Fibroblast of skin of left quadriceps (primary cell): ENCODE results near the gene TRIP6.
"Not testable (repeated sequence)": the region's sequence is repeated elsewhere in the genome, so short reads cannot be mapped to it uniquely, and the experiment has no call there.

Experiments
- DNase-seq, 2 experiments: peaks; one replicate each; pipeline ENCODE4 v3.0.0-alpha.2; 2013; ENCODE audit warnings: low read depth in 2 of 2

Gene TRIP6

DNA sequence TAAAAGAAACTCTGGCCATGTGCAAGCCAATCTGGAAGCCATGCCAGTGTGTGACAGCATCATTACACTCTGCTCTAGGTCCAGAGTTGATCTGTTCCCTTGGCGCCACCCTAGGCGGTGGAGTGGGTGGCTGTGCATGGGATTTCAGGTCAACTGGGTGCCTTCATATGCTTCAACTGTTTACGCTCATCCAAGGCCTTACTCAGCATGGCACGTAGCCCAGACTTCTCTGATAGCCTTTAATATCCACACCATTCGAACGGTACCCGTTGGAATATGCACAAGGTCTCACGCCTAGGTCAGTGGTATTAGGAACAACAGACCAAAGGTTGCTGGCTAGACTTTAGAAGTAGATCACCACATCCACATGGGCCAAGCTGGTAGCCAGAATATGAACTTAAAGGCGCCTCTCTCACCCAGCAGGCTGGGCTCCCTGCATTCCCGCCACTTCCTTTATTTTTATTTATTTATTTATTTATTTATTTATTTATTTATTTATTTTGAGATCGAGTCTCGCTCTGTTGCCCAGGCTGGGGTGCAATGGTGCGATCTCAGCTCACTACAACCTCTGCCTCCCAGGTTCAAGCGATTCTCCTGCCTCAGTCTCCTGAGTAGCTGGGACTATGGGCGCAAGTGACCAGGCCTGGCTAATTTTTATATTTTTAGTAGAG is 47.2 kb downstream of the TRIP6 start:
- no peak for DNase-seq

DNA sequence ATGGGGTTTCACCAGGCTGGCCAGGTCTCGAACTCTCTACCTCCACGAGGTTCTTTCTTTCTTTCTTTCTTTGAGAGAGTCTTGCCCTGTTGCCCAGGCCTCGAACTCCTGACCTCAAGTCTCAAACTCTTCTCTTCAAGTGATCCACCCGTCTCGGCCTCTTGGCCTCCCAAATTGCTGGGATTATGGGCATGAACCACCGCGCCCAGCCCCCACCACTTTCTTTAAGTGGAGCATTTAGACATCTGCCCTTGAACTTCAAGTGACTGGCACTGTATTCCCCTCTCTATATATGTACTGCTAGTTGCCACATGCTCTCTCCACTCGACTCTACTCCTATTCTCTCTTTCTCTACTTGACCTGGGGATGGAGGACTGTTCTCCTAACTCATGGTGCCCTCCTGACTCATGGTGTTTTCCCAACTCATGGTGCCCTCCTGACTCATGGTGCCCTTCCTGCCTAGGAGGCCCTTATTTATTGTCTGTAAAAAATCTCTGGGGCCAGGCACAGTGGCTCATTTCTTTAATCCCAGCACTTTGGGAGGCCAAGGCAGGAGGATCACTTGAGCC is 47.8 kb downstream of the TRIP6 start:
- no peak for DNase-seq

DNA sequence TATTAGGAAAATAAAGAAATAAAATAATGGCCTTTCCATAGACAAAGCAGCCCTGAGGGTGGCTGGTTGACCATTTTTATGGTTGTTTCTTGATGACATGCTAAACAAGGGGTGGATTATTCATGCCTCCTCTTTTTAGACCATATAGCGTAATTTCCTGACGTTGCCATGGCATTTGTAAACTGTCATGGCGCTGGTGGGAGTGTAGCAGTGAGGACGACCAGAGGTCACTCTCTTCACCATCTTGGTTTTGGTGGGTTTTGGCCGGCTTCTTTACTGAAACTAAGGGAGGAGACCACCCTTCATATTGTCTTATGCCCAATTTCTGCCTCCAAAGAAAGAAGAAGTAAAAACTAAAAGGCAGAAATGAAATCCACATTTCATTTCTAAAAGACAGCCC is 52.1 kb downstream of the TRIP6 start:
- not testable (repeated sequence) for DNase-seq

DNA sequence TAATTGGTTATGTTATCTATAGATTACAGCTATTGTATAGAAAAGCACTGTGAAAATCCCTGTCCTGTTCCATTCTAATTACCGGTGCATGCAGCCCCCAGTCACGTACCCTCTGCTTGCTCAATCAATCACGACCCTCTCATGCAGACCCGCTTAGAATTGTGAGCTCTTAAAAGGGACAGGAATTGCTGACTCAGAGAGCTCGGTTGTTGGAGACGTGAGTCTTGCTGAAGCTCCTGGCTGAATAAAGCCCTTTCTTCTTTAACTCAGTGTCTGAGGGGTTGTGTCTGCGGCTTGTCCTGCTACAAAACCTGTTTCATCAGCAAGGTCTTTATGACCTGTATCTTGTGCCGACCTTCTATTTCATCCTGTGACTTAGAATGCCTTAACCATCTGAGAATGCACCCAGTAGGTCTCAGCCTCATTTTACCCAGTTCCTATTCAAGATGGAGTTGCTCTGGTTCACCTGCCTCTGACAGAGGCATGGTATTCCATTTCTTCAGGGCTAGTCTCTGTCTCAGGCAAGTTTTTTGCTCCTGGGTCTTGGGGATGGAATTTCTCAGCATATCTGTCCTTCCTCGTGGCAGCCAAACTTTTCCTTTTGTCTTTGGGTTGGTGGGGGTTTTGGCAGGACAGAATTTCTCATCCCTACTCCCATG is 52.7 kb downstream of the TRIP6 start:
- DNase-seq = not testable (repeated sequence)

DNA sequence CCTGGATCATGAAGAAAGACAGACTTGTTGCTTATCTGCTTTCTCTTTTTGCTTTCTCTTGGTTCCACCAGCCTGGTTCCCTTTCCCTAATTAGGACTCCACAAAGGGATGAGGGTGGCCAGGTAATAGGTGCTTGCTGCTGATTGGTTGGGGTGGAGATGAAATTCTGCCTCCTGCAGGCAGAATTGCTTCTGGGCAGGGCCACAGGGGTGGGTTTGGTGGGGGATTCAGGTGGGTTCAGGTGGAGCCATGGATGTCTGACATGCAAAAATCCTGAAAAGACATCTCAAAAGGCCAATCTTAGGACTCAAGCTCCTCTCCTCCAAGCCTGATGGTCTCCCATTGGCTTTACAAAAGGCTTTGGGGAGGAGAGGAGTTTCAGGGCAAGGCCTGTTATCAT is 53.9 kb downstream of the TRIP6 start:
- DNase-seq = no peak
